Measurements from ENCODE around the gene HOXD11.
A peak's percentile ranks its signal among the peaks of the same experiment; 100 is the strongest.

Gene HOXD11

GRCh38 chr2:176134035-176134434 lies 27.0 kb downstream of the HOXD11 start:
- DNase-seq (ENCODE audit: low read depth): no peak

DNA sequence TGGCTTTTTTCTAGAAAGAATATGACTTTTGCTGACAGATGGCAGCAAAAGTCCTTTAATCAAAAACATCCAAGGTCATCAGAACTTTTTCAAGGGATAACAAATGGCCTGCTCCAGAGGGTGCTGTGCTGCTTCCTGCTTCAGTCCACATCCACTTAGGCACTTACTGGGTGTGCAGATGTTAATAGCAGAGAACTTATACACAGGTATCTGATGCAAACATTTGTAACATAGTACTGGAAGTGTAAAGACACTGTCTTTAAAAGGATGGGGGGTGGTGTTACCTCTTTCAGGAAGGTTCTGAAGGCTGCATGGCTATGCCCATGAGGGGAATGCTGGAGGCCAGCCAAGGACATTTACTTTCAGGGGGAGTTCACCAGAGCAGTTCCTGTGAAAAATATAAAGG lies 28.0 kb downstream of the HOXD11 start:
- DNase-seq (ENCODE audit: low read depth): no peak

- no peak for DNase-seq (ENCODE audit: low read depth)
Measured at GRCh38 chr2:176136374-176137251, 29.5 kb downstream of the HOXD11 start.

GRCh38 chr2:176137252-176137580 lies 30.1 kb downstream of the HOXD11 start:
- no peak for DNase-seq (ENCODE audit: low read depth)

DNA sequence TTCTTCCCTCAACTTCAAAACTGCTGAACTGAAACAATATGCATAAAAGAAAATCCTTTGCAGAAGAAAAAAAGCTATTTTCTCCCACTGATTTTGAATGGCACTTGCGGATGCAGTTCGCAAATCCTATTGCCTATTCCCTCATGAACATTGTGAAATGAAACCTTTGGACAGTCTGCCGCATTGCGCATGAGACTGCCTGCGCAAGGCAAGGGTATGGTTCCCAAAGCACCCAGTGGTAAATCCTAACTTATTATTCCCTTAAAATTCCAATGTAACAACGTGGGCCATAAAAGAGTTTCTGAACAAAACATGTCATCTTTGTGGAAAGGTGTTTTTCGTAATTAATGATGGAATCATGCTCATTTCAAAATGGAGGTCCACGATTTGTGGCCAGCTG lies 30.8 kb downstream of the HOXD11 start:
- no peak for DNase-seq (ENCODE audit: low read depth)

GRCh38 chr2:176138526-176138922 lies 31.4 kb downstream of the HOXD11 start:
- no peak for DNase-seq (ENCODE audit: low read depth)

- DNase-seq (ENCODE audit: low read depth): no peak
Measured at GRCh38 chr2:176138923-176139660, 32.0 kb downstream of the HOXD11 start.

- no peak for DNase-seq (ENCODE audit: low read depth)
Measured at GRCh38 chr2:176139661-176140512, 32.8 kb downstream of the HOXD11 start.

- peak; percentile 41 for DNase-seq (ENCODE audit: low read depth)
Measured at GRCh38 chr2:176140513-176141317, 33.6 kb downstream of the HOXD11 start.

- no peak for DNase-seq (ENCODE audit: low read depth)
Measured at GRCh38 chr2:176142281-176142680, 35.2 kb downstream of the HOXD11 start.

DNA sequence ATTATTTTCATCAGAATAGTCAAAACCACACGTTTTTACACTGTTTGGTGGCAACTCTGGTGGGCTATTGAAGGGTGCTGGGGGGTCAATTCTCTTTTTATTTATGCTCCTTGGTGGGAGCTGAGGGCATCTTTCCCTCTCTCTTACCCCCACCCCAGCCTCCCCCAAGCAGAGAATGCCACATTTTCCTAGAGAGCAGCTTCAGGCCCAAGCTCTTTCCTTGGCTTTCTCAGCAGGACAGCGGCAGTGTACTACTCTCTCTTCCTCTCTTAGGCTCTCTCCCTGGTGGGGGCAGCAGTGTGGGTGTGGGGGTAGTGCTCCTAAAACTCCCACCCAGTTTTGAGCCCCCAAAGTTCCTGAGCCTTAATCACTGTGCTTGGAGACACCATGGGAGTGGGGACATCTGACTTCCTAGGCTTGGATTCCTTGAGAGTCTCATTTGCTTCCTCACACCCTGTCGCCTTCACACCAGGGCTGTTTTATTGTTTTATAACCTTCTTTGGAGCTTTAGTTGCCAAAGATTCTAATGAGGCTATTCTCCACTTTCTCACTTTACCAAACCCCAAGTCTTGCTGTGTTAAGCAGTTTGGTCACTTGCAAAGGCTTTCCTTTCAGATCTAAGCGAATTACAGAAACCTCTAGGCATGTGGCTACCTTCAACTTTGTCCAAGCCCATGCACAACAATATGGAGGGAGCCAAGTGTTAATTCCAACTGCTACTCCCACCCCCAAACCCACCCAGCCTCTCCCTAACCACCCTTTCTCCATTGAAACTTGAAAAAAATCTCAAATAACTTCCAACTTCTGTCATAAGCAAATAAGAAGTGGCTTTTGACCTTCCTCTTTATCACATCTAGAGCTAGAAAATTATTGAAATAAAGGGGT lies 38.2 kb downstream of the HOXD11 start:
- DNase-seq (ENCODE audit: low read depth): no peak

DNA sequence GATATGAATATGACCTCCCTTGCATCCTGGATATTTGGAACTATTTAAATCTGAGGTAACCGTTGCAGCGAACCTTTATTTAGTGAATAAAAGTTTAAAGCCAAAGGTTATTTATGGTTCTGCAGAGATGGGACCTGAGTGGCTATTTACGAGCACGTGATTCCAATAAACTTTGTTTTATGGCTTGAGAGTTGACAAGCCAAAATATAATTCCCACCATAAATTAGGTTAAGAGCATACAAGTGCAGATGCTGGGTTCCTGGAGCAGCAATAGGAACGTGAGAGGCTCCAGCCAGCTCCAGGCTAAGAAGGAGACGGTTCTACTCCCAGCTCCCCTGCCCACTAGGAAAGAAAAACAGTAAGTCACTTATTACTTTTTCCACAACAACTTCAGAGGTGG lies 39.0 kb downstream of the HOXD11 start:
- no peak for DNase-seq (ENCODE audit: low read depth)

GRCh38 chr2:176146645-176147044 lies 39.6 kb downstream of the HOXD11 start:
- no peak for DNase-seq (ENCODE audit: low read depth)

GRCh38 chr2:176147210-176147799 lies 40.2 kb downstream of the HOXD11 start:
- no peak for DNase-seq (ENCODE audit: low read depth)

DNA sequence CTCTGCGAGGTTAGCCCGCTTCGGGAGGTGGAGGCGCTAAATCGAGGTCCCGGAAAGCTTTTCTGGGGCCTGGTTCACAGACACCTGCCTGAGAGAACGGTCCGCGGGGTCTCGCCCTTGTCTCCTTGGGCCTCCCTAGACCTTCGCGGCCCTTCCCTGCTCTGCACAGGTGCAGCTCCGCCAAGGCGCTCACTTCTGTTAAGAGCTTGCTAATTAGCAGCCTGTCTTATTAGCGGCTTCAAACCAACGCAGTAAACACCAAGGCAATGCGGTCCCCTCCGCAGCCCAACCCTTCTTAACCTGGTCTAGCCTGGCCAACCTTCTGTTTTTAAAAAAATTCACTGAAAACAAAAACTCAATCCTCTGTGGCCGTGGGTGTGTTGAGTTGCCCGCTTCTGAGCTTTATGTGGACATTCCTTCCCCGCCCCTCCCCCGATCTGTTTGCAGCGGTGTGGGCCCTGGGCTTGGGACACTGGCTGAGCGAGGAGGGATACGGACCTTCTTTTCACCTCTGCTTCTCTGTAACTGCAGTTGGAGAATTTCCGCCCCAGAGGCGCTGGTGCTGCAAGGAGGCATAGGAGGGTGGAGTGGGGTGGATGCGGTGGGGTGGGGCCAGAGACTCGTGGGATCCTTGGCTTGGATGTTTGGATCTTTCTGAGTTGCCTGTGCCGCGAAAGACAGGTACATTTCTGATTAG lies 40.9 kb downstream of the HOXD11 start:
- no peak for DNase-seq (ENCODE audit: low read depth)

- no peak for DNase-seq (ENCODE audit: low read depth)
Measured at GRCh38 chr2:176148751-176149421, 41.8 kb downstream of the HOXD11 start.

DNA sequence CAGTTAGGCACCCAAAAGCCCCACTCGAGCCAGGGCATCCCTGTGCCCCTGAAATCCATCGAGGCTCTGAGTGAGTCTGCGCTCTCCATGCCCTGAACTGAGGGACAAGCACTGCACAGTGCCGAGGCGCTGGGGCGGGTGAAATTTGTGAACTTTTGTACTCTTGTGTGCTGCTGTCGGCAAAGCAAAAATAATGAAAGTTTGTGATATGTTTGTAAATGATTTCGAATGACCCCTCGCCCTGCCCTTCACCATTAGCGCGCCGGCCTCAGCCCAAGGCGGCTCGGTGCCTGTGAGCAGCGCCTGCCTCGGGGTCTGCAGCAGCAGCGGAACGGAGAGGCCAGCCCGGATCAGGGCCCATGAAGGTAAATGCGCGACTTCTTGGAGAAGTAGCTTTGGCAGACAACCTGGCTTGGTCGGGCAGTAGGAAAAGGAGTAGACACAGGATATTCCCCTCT lies 42.4 kb downstream of the HOXD11 start:
- DNase-seq (ENCODE audit: low read depth): no peak

GRCh38 chr2:176149939-176150583 lies 43.0 kb downstream of the HOXD11 start:
- no peak for DNase-seq (ENCODE audit: low read depth)

Measured in stimulated activated CD8-positive, alpha-beta memory T cell treated with anti-CD3 and anti-CD28 coated beads, Interleukin-12 subunit alpha, Interleukin-12 subunit beta, amount 100 ng/mL, for 1 hour (primary cell).